Left kidney (tissue), 2 donors: Measurements from ENCODE around the gene HOXA13. TPM values are rescaled to one million over a fixed set of nuclear protein-coding genes. Genes with fewer than 3 reads are reported as not detected.

Source experiments
- DNase-seq: peaks from one replicate; pipeline ENCODE4 v3.0.0-alpha.2; 2013
- polyA plus RNA-seq: library from polyadenylated mRNA; unstranded; fragments of 120-200 nt; gene quantifications from one replicate; pipeline ENCODE4 v1.2.1, GENCODE V29; 2013; ENCODE audit not compliant: insufficient read length

Gene HOXA13
- polyA plus RNA-seq, 1 donor, result not detected

- no peak for DNase-seq
These were observed 29.2 kb downstream of the HOXA13 start for GRCh38 chr7:27170426-27171324.

- DNase-seq, result no peak
These were observed 30.0 kb downstream of the HOXA13 start for GRCh38 chr7:27169658-27170425.

DNA sequence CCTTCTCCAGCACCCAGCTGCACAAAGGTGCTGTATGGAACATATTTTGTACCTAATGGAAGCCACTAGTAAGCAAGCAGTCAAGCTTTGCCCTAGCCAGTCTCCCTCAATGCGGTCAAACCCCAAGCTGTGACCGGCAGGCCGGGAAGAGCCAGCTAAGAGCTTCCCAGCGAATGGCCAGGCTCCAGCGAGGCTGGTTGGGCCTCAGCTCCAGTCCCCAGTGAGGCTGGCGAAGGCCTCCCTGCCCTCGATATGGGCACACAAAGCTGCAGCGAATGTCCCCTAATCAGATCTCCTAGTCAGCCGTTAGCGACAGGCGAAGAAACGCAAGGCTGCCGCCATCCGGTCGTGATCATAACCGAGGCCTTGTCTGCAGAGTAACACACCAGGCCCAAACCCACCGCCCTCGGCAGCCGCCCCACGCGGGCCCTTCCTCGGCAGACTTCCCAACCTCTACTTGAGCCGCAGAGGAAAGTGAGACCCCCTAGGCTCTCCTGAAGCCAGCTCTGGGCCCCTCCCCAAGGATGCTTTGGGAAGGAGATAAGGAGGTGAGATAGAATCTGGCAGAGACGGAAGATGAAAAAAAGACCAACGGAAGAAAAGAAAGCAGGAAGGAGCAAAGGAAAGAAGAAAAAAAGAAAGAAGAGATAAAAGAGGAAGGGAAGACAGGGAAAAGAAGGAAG lies 31.5 kb downstream of the HOXA13 start:
- no peak for DNase-seq

- no peak for DNase-seq
These were observed 32.0 kb downstream of the HOXA13 start for GRCh38 chr7:27167916-27168264.

DNA sequence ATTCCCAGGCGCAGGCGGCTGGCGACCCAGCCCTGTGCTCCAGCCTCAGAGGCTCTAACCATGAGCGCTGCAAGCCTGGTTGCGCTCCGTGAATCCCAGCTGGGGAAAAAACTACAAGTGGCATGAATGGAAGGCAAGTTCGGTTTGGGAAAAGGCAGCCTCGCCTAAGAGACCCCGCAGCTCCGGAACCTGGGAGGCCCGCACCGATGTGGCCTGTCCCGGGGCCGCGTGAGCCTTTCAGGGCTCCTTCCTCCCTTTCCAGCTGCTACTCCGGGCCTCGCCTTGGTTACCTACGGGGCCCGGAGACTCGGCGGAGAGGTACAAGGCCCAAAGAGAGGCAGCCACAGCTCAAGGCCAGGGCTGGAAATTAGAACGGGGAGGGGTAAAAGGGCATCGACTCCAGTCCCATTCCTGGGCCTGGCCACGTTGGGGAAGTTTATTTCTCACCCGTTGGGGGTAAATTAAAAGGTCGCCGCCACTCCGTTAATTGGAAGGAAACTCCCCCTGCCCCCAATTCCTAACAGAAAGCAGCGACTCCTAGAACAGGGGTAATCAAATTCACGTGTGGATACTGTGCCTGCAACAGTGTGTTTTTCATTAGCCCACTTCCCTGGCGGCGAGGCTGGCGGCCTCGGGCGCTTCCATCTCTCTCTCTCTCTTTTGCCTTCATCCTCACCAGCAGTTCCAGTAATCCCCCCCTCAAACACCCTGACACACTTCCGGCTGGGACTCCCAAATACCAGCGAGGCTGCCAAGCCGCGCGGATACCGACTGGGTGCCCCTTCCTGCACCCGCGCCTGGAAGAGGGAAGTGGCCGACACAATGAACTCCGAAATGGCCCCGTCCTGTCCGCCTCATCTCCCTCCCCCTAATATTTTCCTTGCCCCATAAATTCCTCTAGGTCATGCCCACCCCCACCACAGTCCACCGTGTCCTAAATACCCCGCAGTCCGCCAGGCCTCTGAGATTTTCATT lies 33.1 kb downstream of the HOXA13 start:
- no peak for DNase-seq

GRCh38 chr7:27165996-27166530 lies 33.8 kb downstream of the HOXA13 start:
- DNase-seq, result peak; percentile 91

GRCh38 chr7:27165089-27165995 lies 34.5 kb downstream of the HOXA13 start, which contains the start of gene HOXA9:
Gene HOXA9 (minus strand): TSS chr7:27165537. CDS start chr7:27165457, 80 bp downstream.
- peak; percentile 93 for DNase-seq

DNA sequence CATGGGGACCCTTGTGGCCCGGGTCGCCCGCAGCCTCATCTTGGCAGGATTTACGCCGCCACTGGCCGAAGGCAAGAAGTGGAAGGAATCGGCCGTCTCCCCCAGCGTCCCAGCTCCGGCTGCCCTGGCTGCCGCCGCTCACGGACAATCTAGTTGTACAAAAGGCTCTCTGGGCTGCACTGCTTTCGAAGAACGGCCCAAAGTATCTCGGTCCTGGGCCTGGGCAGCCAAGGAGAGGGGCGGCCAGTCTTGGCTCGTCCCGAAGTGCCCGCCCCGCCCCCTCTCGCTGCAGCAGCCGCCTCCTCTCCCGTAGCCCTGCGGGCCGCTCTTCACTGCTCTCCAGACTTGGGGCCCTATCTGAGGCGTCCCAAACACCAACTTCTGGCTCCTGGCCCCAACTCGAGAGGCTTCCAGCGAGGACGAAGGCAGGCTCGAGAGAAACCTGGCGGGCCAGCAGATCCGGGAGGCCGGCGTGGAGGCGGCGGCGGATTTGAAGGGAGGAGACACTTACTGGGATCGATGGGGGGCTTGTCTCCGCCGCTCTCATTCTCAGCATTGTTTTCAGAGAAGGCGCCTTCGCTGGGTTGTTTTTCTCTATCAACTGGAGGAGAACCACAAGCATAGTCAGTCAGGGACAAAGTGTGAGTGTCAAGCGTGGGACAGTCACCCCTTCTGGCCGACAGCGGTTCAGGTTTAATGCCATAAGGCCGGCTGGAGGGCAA lies 35.4 kb downstream of the HOXA13 start:
- no peak for DNase-seq

DNA sequence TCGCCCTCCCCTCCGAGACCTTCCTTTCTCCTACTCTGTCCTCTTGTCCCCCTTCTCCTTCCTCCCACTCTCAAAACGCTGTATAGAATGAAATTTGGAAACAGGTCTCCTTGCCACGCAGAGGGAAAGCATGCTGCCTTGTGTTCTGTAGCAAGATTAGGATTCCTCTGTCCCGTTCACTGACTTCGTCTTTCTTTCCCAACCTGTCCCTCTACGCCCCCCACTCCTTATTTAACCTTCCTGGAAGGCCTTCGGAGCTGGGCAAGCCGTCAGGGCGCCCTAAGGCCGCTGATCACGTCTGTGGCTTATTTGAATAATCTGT lies 35.9 kb downstream of the HOXA13 start:
- DNase-seq, result no peak

- DNase-seq, result no peak
These were observed 36.4 kb downstream of the HOXA13 start for GRCh38 chr7:27163288-27164044.

DNA sequence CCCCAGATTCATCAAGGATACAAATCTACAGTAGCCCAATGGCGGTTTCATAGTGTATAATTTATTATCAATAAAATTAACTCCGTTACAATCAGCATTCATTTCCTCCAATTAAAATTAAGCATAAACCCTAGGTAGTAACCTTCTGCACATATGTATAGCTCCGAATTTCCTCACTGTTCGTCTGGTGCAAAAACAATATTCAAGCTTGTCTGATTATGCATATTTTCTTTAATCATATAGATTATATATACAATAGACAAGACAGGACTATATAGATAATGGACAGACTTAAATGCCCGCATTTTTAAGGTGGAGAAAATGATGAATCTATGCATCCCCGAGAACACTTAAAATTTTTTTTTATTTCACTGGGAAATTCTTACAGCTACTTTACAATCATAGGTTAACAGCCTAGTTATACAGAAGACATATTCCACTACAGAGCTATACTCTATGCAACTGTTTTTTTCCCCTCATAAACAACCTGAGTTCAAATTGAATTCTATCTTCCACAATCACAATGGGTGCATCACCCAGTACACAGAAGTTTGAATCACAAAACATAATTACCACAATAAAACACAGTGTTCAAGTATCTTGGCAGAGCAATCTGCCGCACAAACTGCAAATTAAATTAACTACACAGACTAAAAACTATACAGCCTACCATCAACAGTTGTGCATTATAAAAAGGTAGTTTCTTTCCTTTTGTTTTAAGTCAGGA lies 37.2 kb downstream of the HOXA13 start:
- no peak for DNase-seq

DNA sequence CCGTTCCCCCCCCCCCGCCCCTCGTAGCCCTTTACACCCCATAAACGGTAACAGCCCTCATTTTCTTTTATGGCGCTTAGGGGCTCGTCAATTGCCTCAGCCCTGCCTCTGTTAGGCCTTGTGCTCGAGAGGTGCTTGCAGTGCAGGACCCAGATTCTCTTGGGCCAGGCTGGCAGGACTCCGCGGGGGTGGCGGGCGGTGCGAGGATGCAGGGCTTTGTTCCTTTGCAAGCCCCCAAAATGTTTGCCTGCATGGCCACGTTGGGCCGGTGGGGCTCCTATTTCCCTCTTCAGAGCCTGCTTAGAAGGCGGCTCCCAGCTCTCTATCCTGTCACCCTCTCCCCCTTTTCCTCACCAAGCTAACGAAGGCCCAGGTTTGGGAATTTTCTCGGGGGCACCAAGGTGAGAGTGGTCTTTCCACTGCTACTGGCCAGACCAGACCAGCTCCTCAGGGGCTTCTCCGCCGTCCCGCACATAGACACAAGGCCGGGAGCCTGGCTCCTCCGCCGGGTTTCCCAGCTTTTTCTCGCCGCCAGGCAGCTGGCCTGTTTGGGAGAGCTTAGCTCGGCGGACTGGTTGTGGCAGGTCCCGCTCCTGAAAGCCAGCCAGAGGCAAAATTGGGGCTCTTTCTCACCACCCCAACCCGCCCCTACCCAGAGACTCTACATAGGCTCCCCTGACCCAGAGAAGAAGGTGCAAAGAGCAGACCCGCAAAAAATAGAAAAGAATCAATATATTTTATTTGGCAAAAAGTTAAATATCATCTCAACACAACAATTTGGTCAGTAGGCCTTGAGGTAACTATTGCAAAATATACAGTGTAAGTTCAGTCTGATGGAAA lies 38.0 kb downstream of the HOXA13 start:
- DNase-seq, result no peak

GRCh38 chr7:27161214-27161720 lies 38.6 kb downstream of the HOXA13 start:
- no peak for DNase-seq

DNA sequence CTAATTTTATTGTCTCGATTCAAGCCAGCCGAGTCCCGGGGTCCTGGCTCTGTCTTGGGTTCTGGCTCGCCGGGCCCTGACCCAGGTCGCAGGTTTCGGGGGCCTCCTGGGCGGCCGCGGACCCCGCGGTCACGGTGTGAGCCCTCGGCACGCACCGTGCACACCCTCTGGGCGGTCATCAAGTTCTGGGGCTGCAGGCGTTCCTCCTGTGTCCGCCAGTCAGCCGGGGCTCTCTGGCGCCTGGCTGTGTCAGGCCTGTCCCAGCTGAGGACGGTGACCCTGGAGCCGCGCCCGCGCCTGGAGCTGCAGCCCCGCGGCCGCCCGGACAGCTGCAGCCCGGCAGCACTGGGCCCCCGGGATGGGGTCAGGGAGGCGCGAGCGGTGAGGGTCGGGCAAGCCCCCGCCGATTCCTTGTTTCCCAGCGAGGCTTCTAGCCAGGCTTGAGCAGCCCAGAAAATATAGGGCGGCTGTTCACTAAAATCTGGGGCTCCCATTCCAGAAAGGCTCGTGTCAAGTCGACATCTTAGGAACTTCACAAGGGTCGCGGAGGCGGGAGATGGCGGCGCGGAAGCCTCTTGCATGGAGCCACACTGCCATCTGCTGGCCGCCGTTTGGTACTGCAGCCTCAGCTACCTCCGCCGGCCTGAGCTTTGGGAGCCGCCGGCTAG lies 39.2 kb downstream of the HOXA13 start:
- DNase-seq, result peak; percentile 93

DNA sequence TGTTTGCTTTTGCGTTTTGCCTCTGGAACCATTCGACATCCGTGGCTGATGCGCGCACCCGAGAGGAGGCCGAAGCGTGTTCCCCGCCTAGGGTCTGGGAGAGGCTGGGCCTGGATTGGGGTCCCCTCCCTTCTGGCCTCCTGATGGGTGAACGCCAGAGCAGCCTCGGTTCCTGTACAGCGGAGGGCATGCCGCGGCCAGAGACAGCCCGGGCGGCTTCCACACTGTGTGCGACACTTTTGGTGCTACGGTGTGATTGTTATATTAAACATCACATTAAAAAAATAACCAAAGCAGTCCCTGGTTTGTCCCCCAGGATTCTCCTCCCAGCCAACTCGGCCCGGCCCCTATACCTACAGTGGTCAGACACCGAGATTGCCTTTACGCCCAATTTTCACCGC lies 39.7 kb downstream of the HOXA13 start:
- no peak for DNase-seq
